HL-60 (cell line): ENCODE data around the gene HOXB4.

Experiments
- TF ChIP-seq, protein P1 (sequence below): IDR thresholded peaks from one replicate; pipeline ENCODE4 v1.5.1; 2011; ENCODE audit warnings: low read length, control low read depth, inconsistent platforms; ENCODE audit not compliant: insufficient read depth
- TF ChIP-seq, protein P2 (sequence below): IDR thresholded peaks from 2 replicates; pipeline ENCODE4 v1.6.1; 2012; ENCODE audit warnings: low read depth; ENCODE audit not compliant: insufficient replicate concordance

DNA sequence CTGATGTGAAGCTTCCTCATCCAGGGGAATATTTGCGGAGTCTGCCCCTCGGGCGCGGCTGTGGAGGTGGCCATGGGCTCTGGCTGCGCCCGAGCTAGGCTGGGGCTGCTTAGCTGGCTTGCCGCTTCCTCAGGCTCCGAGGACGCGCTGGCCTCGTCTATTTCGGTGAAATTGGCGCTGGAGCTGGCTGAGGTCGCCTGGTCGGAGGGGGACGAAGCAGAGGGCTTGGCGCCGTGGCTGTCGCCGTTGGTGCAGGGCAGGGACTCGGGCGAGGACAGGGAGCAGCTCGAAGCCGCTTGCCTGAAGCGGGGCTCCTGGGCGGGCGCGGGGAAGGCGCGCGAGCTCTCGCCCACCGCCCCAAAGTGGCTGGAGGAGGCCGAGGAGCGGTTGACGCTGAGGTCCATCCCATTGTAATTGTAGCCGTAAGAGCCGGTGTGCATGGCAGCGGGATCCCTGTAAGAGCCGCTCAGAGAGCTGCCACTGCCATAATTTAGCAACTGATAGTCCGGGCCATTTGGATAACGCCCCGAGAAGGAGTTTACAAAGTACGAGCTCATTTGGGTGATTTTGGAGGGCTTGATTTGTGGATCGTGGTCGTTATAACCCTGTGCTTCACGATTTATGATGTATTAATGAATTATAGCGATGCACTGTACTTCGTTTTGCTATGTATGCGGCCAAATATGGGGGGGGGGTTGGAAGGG is 15.1 kb upstream of the HOXB4 start, which contains the start of gene HOXB5:
- TF ChIP-seq, protein P1, sequence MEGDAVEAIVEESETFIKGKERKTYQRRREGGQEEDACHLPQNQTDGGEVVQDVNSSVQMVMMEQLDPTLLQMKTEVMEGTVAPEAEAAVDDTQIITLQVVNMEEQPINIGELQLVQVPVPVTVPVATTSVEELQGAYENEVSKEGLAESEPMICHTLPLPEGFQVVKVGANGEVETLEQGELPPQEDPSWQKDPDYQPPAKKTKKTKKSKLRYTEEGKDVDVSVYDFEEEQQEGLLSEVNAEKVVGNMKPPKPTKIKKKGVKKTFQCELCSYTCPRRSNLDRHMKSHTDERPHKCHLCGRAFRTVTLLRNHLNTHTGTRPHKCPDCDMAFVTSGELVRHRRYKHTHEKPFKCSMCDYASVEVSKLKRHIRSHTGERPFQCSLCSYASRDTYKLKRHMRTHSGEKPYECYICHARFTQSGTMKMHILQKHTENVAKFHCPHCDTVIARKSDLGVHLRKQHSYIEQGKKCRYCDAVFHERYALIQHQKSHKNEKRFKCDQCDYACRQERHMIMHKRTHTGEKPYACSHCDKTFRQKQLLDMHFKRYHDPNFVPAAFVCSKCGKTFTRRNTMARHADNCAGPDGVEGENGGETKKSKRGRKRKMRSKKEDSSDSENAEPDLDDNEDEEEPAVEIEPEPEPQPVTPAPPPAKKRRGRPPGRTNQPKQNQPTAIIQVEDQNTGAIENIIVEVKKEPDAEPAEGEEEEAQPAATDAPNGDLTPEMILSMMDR, result no peak
- TF ChIP-seq, protein P2, sequence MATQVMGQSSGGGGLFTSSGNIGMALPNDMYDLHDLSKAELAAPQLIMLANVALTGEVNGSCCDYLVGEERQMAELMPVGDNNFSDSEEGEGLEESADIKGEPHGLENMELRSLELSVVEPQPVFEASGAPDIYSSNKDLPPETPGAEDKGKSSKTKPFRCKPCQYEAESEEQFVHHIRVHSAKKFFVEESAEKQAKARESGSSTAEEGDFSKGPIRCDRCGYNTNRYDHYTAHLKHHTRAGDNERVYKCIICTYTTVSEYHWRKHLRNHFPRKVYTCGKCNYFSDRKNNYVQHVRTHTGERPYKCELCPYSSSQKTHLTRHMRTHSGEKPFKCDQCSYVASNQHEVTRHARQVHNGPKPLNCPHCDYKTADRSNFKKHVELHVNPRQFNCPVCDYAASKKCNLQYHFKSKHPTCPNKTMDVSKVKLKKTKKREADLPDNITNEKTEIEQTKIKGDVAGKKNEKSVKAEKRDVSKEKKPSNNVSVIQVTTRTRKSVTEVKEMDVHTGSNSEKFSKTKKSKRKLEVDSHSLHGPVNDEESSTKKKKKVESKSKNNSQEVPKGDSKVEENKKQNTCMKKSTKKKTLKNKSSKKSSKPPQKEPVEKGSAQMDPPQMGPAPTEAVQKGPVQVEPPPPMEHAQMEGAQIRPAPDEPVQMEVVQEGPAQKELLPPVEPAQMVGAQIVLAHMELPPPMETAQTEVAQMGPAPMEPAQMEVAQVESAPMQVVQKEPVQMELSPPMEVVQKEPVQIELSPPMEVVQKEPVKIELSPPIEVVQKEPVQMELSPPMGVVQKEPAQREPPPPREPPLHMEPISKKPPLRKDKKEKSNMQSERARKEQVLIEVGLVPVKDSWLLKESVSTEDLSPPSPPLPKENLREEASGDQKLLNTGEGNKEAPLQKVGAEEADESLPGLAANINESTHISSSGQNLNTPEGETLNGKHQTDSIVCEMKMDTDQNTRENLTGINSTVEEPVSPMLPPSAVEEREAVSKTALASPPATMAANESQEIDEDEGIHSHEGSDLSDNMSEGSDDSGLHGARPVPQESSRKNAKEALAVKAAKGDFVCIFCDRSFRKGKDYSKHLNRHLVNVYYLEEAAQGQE, result no peak
